Mesenchymal stem cell (in vitro differentiated cells and primary cell): ENCODE measurements around the gene ZNF350.
"Not testable (repeated sequence)": the region's sequence is repeated elsewhere in the genome, so short reads cannot be mapped to it uniquely, and the experiment has no call there.

ENCODE experiments used
- DNase-seq: peaks from one replicate; pipeline ENCODE4 v3.0.0-alpha.2; 2013
- H2AFZ ChIP-seq: one replicate; pipeline ENCODE4 v1.6.1; 2013; ENCODE audit warnings: low read depth, mild to moderate bottlenecking, control low read depth, inconsistent platforms, low read length, moderate library complexity
- H2AK5ac ChIP-seq: 2 replicates; pipeline ENCODE4 v1.6.1; 2013; ENCODE audit warnings: low read length, moderate library complexity, mild to moderate bottlenecking, inconsistent platforms; ENCODE audit not compliant: severe bottlenecking
- H2BK120ac ChIP-seq: one replicate; pipeline ENCODE4 v1.6.1; 2013; ENCODE audit warnings: low read depth, mild to moderate bottlenecking, inconsistent platforms, low read length, moderate library complexity
- H2BK12ac ChIP-seq, 2 experiments: one replicate each; pipeline ENCODE4 v1.6.1; 2013; ENCODE audit warnings: inconsistent platforms in 2 of 2, low read length in 2 of 2, mild to moderate bottlenecking in 2 of 2, moderate library complexity in 2 of 2, control low read depth in 1 of 2
- H2BK15ac ChIP-seq: one replicate; pipeline ENCODE4 v1.6.1; 2013; ENCODE audit warnings: mild to moderate bottlenecking, low read depth, inconsistent platforms; ENCODE audit not compliant: poor library complexity, severe bottlenecking
- H2BK5ac ChIP-seq: 2 replicates; pipeline ENCODE4 v1.6.1; 2013; ENCODE audit warnings: low read depth, mild to moderate bottlenecking, low read length, control low read depth, inconsistent platforms; ENCODE audit not compliant: poor library complexity, severe bottlenecking
- H3K14ac ChIP-seq, 2 experiments: one replicate each; pipeline ENCODE4 v1.6.1; 2013; ENCODE audit warnings: inconsistent platforms in 2 of 2, low read length in 2 of 2, control low read depth in 1 of 2, mild to moderate bottlenecking in 1 of 2, moderate library complexity in 1 of 2
- H3K18ac ChIP-seq, 2 experiments: one replicate each; pipeline ENCODE4 v1.6.1; 2013; ENCODE audit warnings: inconsistent platforms in 2 of 2, low read length in 2 of 2, control low read depth in 1 of 2, low read depth in 1 of 2, mild to moderate bottlenecking in 1 of 2
- H3K23ac ChIP-seq, 2 experiments: one replicate each; pipeline ENCODE4 v1.6.1; 2013; ENCODE audit warnings: inconsistent platforms in 2 of 2, low read length in 2 of 2, mild to moderate bottlenecking in 2 of 2, moderate library complexity in 2 of 2, control low read depth in 1 of 2
- H3K27ac ChIP-seq: 2 replicates; pipeline ENCODE4 v1.5.1; 2013; ENCODE audit warnings: mild to moderate bottlenecking, moderate library complexity, low read length, control low read depth, inconsistent platforms; ENCODE audit not compliant: poor library complexity, severe bottlenecking
- H3K27me3 ChIP-seq, 2 experiments: 2 replicates each; pipeline versions ENCODE4 v1.6.1 to v1.7.0; 2013; ENCODE audit warnings: low read length in 2 of 2, mild to moderate bottlenecking in 2 of 2, moderate library complexity in 2 of 2, control low read depth in 1 of 2, inconsistent platforms in 1 of 2; ENCODE audit not compliant: control insufficient read depth in 1 of 2, insufficient read depth in 1 of 2
- H3K36me3 ChIP-seq, 2 experiments: 2 replicates each; pipeline versions ENCODE4 v1.6.1 to v1.7.0; 2013; ENCODE audit warnings: low read length in 2 of 2, control low read depth in 1 of 2, inconsistent platforms in 1 of 2, low read depth in 1 of 2, mild to moderate bottlenecking in 1 of 2; ENCODE audit not compliant: insufficient read depth in 2 of 2, control insufficient read depth in 1 of 2
- H3K4ac ChIP-seq, 2 experiments: one replicate each; pipeline ENCODE4 v1.6.1; 2013; ENCODE audit warnings: inconsistent platforms in 2 of 2, low read length in 2 of 2, mild to moderate bottlenecking in 2 of 2, moderate library complexity in 2 of 2, control low read depth in 1 of 2, low read depth in 1 of 2
- H3K4me1 ChIP-seq: 2 replicates; pipeline ENCODE4 v1.6.1; 2013; ENCODE audit warnings: low read depth, low read length, control low read depth; ENCODE audit not compliant: control insufficient read depth, insufficient read depth
- H3K4me2 ChIP-seq: 2 replicates; pipeline ENCODE4 v1.6.1; 2013; ENCODE audit warnings: low read length, mild to moderate bottlenecking, inconsistent platforms; ENCODE audit not compliant: poor library complexity, severe bottlenecking
- H3K4me3 ChIP-seq, 2 experiments: 2 replicates each; pipeline versions ENCODE4 v1.5.1 to v1.7.0; 2013; ENCODE audit warnings: low read length in 2 of 2, mild to moderate bottlenecking in 2 of 2, control low read depth in 1 of 2, low read depth in 1 of 2; ENCODE audit not compliant: insufficient read depth in 1 of 2
- H3K79me1 ChIP-seq: replicated peaks from 2 replicates; pipeline ENCODE4 v1.6.1; 2013; ENCODE audit warnings: mild to moderate bottlenecking, control low read depth, low read length, inconsistent platforms; ENCODE audit not compliant: poor library complexity, severe bottlenecking
- H3K9ac ChIP-seq: 2 replicates; pipeline ENCODE4 v1.7.0; 2013; ENCODE audit warnings: mild to moderate bottlenecking, low read length, moderate library complexity
- H3K9me3 ChIP-seq: 2 replicates; pipeline ENCODE4 v1.7.0; 2013; ENCODE audit warnings: mild to moderate bottlenecking, low read length; ENCODE audit not compliant: control insufficient read depth
- H4K8ac ChIP-seq: one replicate; pipeline ENCODE4 v1.6.1; 2013; ENCODE audit warnings: inconsistent platforms, mild to moderate bottlenecking, low read length, moderate library complexity
- H4K91ac ChIP-seq: one replicate; pipeline ENCODE4 v1.6.1; 2013; ENCODE audit warnings: mild to moderate bottlenecking, low read length, inconsistent platforms
- WGBS: methylation state at CpG from one replicate; pipeline ENCODE4 v1.1.7; 2013; ENCODE audit warnings: mixed read lengths; 5-methylcytosine and 5-hydroxymethylcytosine counted together

The ZNF350 gene

GRCh38 chr19:52028027-52028779 is 41.6 kb upstream of the ZNF350 start, which contains the start of gene ZNF614:
ZNF614 (minus strand) TSS chr19:52028379; CDS start chr19:52025745, 2,634 bp downstream.
- DNase-seq, result peak; percentile 92
- peak within 1 kb of the TSS; percentile 90 for H3K4me2 ChIP-seq
- no peak within 1 kb of the TSS for H2BK12ac ChIP-seq
- peak within 1 kb of the TSS; percentile 59 for H2AFZ ChIP-seq
- peak within 1 kb of the TSS; percentile 89 to 93 for H3K4me3 ChIP-seq
- H3K27ac ChIP-seq, result peak within 1 kb of the TSS; percentile 75
- peak within 1 kb of the TSS; percentile 100 for H4K8ac ChIP-seq
- no peaks in the 10 kb centered on the region for H3K4me1 ChIP-seq
- no peak within 1 kb of the TSS for H3K23ac ChIP-seq
- no peak within 1 kb of the TSS for H2AK5ac ChIP-seq
- H2BK15ac ChIP-seq, result peak within 1 kb of the TSS; percentile 4
- H3K14ac ChIP-seq, result peak within 1 kb of the TSS; percentile 1 to 76
- no peaks in the 10 kb centered on the region for H3K27me3 ChIP-seq
- H3K9ac ChIP-seq, result peak within 1 kb of the TSS; percentile 98
- H2BK120ac ChIP-seq, result no peak within 1 kb of the TSS
- H4K91ac ChIP-seq, result peak within 1 kb of the TSS; percentile 85
- peaks cover 22 to 42% of the 10 kb centered on the region in 2 experiments for H3K36me3 ChIP-seq
- H3K9me3 ChIP-seq, result peaks cover 49% of the 10 kb centered on the region
- H3K18ac ChIP-seq, result peak within 1 kb of the TSS; percentile 90 to 97
- peak within 1 kb of the TSS; percentile 69 to 80 for H3K4ac ChIP-seq
- peak within 1 kb of the TSS; percentile 6 for H2BK5ac ChIP-seq
- WGBS, result under 1% methylated on average over 53 of the region's 53 CpGs
- peaks cover 22% of the 10 kb centered on the region for H3K79me1 ChIP-seq

- not testable (repeated sequence) for H4K8ac ChIP-seq, H3K4ac ChIP-seq, H3K23ac ChIP-seq
These were observed 39.8 kb upstream of the ZNF350 start for GRCh38 chr19:52026255-52026990.

DNA sequence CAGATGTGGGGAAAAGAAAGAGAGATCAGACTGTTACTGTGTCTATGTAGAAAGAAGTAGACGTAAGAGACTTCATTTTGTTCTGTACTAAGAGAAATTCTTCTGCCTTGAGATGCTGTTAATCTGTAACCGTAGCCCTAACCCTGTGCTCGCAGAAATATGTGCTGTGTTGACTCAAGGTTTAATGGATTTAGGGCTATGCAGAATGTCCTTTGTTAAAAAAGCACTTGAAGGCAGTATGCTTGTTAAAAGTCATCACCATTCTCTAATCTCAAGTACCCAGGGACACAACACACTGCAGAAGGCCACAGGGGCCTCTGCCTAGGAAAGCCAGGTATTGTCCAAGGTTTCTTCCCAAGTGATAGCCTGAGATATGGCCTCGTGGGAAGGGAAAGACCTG is 37.8 kb upstream of the ZNF350 start:
- H3K18ac ChIP-seq, H3K4me2 ChIP-seq, H2AK5ac ChIP-seq, H3K4me3 ChIP-seq, H2BK120ac ChIP-seq, H3K4ac ChIP-seq, H2BK5ac ChIP-seq, H3K27me3 ChIP-seq, DNase-seq, H4K91ac ChIP-seq, H2AFZ ChIP-seq, H2BK12ac ChIP-seq, H2BK15ac ChIP-seq, H3K23ac ChIP-seq, H3K4me1 ChIP-seq, H3K14ac ChIP-seq, H3K9ac ChIP-seq, H4K8ac ChIP-seq: not testable (repeated sequence)
- Histone ChIP-seq H3K36me3 (peaks cover 42 to 63% of the 10 kb centered on the region in 2 experiments), H3K9me3 (peaks cover 48% of the 10 kb centered on the region), H3K79me1 (peaks cover 39% of the 10 kb centered on the region), H3K27ac (peak overlapping the region; percentile 67)
- WGBS, result 98% methylated on average over 4 of the region's 4 CpGs

More at GRCh38 chr19:52026255-52026990, 39.8 kb upstream of the ZNF350 start:
- not testable (repeated sequence) for H3K4me1 ChIP-seq, H4K91ac ChIP-seq, H3K14ac ChIP-seq, H3K27me3 ChIP-seq, H2AK5ac ChIP-seq, H2BK12ac ChIP-seq, H2BK120ac ChIP-seq, H3K4me2 ChIP-seq, H2AFZ ChIP-seq, H3K18ac ChIP-seq, H2BK15ac ChIP-seq, DNase-seq, H2BK5ac ChIP-seq, H3K9ac ChIP-seq, H3K27ac ChIP-seq, H3K4me3 ChIP-seq
- peaks cover 40% of the 10 kb centered on the region for H3K9me3 ChIP-seq
- H3K36me3 ChIP-seq, result peaks cover 30 to 49% of the 10 kb centered on the region in 2 experiments
- 86% methylated on average over 14 of the region's 15 CpGs for WGBS
- H3K79me1 ChIP-seq, result peaks cover 29% of the 10 kb centered on the region

DNA sequence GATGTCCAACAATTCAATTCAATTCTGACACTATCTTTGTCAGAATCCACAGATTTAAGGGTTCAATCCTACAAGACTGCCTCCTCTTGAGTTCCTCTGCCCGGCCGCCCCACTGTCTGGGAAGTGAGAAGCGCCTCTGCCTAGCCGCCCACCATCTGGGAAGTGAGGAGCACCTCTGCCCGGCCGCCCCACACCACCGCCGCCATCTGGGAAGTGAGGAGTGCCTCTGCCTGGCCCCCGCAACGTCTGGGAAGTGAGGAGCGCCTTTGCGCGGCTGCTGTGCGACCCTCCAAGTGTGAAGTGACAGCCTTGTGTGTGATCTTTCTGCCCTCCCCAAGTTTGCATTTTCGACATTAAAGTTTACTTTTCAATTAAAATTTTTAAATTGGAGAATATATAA is 35.6 kb upstream of the ZNF350 start:
- no peak overlapping the region for H3K23ac ChIP-seq
- DNase-seq, result no peak
- WGBS, result 97% methylated on average over 12 of the region's 15 CpGs
- no peaks in the 10 kb centered on the region for H3K27me3 ChIP-seq
- no peak overlapping the region for H2AFZ ChIP-seq
- no peak overlapping the region for H2AK5ac ChIP-seq
- no peak overlapping the region for H4K8ac ChIP-seq
- H2BK15ac ChIP-seq, result no peak overlapping the region
- H3K18ac ChIP-seq, result no peak overlapping the region
- H2BK5ac ChIP-seq, result no peak overlapping the region
- no peak overlapping the region for H3K4me3 ChIP-seq
- peaks cover 39% of the 10 kb centered on the region for H3K79me1 ChIP-seq
- H3K36me3 ChIP-seq, result peaks cover 53 to 86% of the 10 kb centered on the region in 2 experiments
- peaks cover 71% of the 10 kb centered on the region for H3K9me3 ChIP-seq
- H3K4ac ChIP-seq, result no peak overlapping the region
- H2BK120ac ChIP-seq, result no peak overlapping the region
- H3K27ac ChIP-seq, result no peak overlapping the region
- no peaks in the 10 kb centered on the region for H3K4me1 ChIP-seq
- no peak overlapping the region for H3K4me2 ChIP-seq
- H3K14ac ChIP-seq, result no peak overlapping the region
- H3K9ac ChIP-seq, result no peak overlapping the region
- H4K91ac ChIP-seq, result no peak overlapping the region
- H2BK12ac ChIP-seq, result no peak overlapping the region
